ENCODE measurements around the gene VTI1A.

VTI1A gene

DNA sequence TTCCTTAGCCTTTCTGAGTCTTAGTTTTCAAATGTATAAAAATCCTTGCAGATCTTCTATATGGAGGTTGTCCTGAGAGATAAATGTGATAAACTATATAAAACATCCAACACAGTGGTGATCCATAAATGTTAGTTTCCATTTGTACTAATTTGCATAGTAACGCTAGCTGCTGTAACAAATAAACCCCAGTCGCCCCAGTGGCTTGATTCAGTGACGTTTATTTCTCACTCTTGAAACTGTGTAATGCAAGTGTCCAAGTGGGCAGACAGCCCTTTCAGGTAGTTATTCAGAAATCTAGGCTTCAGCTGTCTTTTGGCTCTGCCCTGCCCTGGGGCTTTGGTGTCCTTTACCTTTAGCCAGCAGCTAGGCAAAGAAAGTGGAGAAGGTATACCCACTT, 106.3 kb downstream of the VTI1A start:
- ChIA-PET CTCF (no interaction called here), POLR2A (no interaction called here)
- H3K27ac ChIP-seq (ENCODE audit: extremely low read depth, low read depth, low read length) = no peak overlapping the region
- TF ChIP-seq ZNF660 (tag by site-specific recombination; IDR thresholded peaks at IDR 0.05) (no peak), ZNF521 (tag by site-specific recombination; IDR thresholded peaks at IDR 0.05) (no peak)
- TF ChIP-seq, protein P1, sequence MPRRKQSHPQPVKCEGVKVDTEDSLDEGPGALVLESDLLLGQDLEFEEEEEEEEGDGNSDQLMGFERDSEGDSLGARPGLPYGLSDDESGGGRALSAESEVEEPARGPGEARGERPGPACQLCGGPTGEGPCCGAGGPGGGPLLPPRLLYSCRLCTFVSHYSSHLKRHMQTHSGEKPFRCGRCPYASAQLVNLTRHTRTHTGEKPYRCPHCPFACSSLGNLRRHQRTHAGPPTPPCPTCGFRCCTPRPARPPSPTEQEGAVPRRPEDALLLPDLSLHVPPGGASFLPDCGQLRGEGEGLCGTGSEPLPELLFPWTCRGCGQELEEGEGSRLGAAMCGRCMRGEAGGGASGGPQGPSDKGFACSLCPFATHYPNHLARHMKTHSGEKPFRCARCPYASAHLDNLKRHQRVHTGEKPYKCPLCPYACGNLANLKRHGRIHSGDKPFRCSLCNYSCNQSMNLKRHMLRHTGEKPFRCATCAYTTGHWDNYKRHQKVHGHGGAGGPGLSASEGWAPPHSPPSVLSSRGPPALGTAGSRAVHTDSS (tag by site-specific recombination; IDR thresholded peaks at IDR 0.05) = no peak
- H3K36me3 ChIP-seq (ENCODE audit: control insufficient read depth in 2 of 2, insufficient read depth in 1 of 2, low read length in 2 of 2) = no peaks in the 10 kb centered on the region
- H3K4me1 ChIP-seq (ENCODE audit: control insufficient read depth, insufficient read depth, low read length) = peaks cover 18% of the 10 kb centered on the region
- H3K9me3 ChIP-seq (ENCODE audit: control insufficient read depth, insufficient read depth, low read depth, low read length) = no peaks in the 10 kb centered on the region
- H3K4me3 ChIP-seq (ENCODE audit: low read depth, low read length) = no peak overlapping the region

DNA sequence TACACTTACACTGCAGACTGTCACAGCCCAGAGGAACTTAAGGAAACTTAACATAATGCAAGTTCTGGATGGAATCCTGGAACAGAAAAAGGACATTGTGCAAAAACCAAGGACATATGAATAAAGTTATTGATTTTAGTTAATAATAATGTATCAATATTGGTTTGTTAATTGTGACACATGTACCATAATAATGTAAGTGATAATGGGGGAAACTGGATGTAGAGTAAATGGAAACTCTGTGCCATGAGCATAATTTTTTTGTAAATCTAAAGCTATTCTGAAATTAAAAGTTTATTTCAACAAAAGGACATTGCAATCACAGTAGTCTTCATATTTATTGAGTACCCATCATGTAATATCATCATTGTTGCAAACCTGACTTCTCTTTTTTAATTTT, 107.2 kb downstream of the VTI1A start:
- ChIA-PET POLR2A (no interaction called here), CTCF (no interaction called here)
- Histone ChIP-seq H3K4me3 (ENCODE audit: low read depth, low read length) (no peak overlapping the region), H3K36me3 (ENCODE audit: control insufficient read depth in 2 of 2, insufficient read depth in 1 of 2, low read length in 2 of 2) (no peaks in the 10 kb centered on the region), H3K9me3 (ENCODE audit: control insufficient read depth, insufficient read depth, low read depth, low read length) (no peaks in the 10 kb centered on the region), H3K27ac (ENCODE audit: extremely low read depth, low read depth, low read length) (no peak overlapping the region), H3K4me1 (ENCODE audit: control insufficient read depth, insufficient read depth, low read length) (peaks cover 16% of the 10 kb centered on the region; the same call in 1 of the 2 replicates)
- TF ChIP-seq ZNF529 (tag by site-specific recombination; IDR thresholded peaks at IDR 0.05; ENCODE audit: insufficient replicate concordance) = peak; percentile 94
- TF ChIP-seq, protein P2, sequence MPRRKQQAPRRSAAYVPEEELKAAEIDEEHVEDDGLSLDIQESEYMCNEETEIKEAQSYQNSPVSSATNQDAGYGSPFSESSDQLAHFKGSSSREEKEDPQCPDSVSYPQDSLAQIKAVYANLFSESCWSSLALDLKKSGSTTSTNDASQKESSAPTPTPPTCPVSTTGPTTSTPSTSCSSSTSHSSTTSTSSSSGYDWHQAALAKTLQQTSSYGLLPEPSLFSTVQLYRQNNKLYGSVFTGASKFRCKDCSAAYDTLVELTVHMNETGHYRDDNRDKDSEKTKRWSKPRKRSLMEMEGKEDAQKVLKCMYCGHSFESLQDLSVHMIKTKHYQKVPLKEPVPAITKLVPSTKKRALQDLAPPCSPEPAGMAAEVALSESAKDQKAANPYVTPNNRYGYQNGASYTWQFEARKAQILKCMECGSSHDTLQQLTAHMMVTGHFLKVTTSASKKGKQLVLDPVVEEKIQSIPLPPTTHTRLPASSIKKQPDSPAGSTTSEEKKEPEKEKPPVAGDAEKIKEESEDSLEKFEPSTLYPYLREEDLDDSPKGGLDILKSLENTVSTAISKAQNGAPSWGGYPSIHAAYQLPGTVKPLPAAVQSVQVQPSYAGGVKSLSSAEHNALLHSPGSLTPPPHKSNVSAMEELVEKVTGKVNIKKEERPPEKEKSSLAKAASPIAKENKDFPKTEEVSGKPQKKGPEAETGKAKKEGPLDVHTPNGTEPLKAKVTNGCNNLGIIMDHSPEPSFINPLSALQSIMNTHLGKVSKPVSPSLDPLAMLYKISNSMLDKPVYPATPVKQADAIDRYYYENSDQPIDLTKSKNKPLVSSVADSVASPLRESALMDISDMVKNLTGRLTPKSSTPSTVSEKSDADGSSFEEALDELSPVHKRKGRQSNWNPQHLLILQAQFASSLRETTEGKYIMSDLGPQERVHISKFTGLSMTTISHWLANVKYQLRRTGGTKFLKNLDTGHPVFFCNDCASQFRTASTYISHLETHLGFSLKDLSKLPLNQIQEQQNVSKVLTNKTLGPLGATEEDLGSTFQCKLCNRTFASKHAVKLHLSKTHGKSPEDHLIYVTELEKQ (tag by site-specific recombination; IDR thresholded peaks at IDR 0.05; ENCODE audit: borderline replicate concordance) = no peak

DNA sequence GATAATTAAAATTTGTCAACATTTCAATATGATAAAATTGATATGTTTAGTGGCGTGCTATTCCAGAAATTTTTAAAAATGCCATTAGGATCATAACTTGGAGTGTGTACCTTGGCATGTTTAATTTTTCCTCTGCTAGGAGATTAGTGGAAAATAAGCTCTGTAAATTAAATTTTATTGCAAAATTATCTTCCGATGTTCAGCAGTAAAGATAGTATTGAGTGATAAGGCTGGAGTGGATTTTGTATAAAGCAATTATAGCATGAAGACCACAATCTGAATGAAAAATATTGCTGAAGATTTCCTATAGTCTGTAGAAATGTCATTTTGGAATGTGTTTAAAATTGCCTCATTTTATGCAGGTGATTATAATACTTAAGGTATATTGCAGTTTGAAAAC, 110.2 kb downstream of the VTI1A start:
- Histone ChIP-seq H3K27ac (ENCODE audit: extremely low read depth, low read depth, low read length) (no peak overlapping the region), H3K36me3 (ENCODE audit: control insufficient read depth in 2 of 2, insufficient read depth in 1 of 2, low read length in 2 of 2) (no peaks in the 10 kb centered on the region), H3K4me1 (ENCODE audit: control insufficient read depth, insufficient read depth, low read length) (peaks cover 16% of the 10 kb centered on the region; the same call in 1 of the 2 replicates), H3K9me3 (ENCODE audit: control insufficient read depth, insufficient read depth, low read depth, low read length) (no peaks in the 10 kb centered on the region), H3K4me3 (ENCODE audit: low read depth, low read length) (no peak overlapping the region)
- TF ChIP-seq SCRT2 (tag by site-specific recombination; IDR thresholded peaks at IDR 0.05) (no peak), WT1 (tag by site-specific recombination; IDR thresholded peaks at IDR 0.05) (no peak), ZNF302 (tag by site-specific recombination; IDR thresholded peaks at IDR 0.05; ENCODE audit: low read depth) (no peak)
- TF ChIP-seq, protein P3, sequence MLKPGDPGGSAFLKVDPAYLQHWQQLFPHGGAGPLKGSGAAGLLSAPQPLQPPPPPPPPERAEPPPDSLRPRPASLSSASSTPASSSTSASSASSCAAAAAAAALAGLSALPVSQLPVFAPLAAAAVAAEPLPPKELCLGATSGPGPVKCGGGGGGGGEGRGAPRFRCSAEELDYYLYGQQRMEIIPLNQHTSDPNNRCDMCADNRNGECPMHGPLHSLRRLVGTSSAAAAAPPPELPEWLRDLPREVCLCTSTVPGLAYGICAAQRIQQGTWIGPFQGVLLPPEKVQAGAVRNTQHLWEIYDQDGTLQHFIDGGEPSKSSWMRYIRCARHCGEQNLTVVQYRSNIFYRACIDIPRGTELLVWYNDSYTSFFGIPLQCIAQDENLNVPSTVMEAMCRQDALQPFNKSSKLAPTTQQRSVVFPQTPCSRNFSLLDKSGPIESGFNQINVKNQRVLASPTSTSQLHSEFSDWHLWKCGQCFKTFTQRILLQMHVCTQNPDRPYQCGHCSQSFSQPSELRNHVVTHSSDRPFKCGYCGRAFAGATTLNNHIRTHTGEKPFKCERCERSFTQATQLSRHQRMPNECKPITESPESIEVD (tag by site-specific recombination; IDR thresholded peaks at IDR 0.05) = peak; percentile 51
- CTCF ChIA-PET = interaction anchor here (0.6 to 1.2 kb wide), 2 partner anchors 11 to 1665 kb away, joined by 3 to 4 read pairs; no protein-coding TSS in a partner anchor
- POLR2A ChIA-PET = no interaction called here

DNA sequence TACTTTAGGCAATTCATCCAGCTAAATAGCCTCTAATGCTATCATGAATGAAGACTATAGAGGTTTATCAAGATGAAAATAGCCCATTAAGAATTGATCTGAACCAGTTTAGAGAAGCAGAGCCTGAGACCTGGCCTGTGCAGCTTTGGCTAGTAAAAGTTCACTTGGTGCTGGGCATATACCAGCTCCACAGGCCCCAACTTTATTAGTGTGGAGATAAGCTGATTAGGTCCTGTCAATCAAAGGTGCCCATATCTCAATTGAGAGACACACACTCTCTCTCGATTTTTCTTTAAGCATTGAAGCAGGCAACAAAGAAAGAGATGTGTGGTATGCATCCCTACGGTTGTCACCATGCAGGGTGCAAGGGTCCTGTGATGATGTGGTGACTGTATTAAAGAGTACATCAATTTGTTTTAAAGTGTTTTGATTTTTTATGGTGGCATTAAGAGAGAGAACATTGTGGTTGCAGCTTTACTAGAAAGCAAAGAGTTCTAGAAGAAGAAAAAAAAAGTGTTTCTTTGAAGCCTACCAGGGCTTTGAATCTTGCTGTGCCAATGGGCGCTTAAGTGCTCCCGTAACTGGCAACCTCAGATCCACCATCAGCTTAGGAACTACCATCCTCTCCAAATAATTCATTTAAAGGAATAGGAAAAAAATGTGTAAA, 111.6 kb downstream of the VTI1A start:
- TF ChIP-seq ZNF830 (tag by site-specific recombination; IDR thresholded peaks at IDR 0.05; ENCODE audit: low read depth) = no peak
- TF ChIP-seq, protein P4, sequence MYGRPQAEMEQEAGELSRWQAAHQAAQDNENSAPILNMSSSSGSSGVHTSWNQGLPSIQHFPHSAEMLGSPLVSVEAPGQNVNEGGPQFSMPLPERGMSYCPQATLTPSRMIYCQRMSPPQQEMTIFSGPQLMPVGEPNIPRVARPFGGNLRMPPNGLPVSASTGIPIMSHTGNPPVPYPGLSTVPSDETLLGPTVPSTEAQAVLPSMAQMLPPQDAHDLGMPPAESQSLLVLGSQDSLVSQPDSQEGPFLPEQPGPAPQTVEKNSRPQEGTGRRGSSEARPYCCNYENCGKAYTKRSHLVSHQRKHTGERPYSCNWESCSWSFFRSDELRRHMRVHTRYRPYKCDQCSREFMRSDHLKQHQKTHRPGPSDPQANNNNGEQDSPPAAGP (tag by site-specific recombination; IDR thresholded peaks at IDR 0.05) = no peak
- TF ChIP-seq, protein P5, sequence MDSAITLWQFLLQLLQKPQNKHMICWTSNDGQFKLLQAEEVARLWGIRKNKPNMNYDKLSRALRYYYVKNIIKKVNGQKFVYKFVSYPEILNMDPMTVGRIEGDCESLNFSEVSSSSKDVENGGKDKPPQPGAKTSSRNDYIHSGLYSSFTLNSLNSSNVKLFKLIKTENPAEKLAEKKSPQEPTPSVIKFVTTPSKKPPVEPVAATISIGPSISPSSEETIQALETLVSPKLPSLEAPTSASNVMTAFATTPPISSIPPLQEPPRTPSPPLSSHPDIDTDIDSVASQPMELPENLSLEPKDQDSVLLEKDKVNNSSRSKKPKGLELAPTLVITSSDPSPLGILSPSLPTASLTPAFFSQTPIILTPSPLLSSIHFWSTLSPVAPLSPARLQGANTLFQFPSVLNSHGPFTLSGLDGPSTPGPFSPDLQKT (IDR thresholded peaks at IDR 0.05; ENCODE audit: borderline replicate concordance, low read depth, low read length) = no peak
- TF ChIP-seq, protein P6, sequence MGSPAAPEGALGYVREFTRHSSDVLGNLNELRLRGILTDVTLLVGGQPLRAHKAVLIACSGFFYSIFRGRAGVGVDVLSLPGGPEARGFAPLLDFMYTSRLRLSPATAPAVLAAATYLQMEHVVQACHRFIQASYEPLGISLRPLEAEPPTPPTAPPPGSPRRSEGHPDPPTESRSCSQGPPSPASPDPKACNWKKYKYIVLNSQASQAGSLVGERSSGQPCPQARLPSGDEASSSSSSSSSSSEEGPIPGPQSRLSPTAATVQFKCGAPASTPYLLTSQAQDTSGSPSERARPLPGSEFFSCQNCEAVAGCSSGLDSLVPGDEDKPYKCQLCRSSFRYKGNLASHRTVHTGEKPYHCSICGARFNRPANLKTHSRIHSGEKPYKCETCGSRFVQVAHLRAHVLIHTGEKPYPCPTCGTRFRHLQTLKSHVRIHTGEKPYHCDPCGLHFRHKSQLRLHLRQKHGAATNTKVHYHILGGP (tag by site-specific recombination; IDR thresholded peaks at IDR 0.05) = peak; percentile 63; the same call in 1 of the 2 replicates
- CTCF ChIA-PET = interaction anchor here (0.6 to 1.1 kb wide), 3 partner anchors 14 to 226 kb away, joined by 3 to 4 read pairs (median 3); no protein-coding TSS in a partner anchor
- POLR2A ChIA-PET = no interaction called here
- no peak overlapping the region for H3K27ac ChIP-seq (ENCODE audit: extremely low read depth, low read depth, low read length)
- no peak overlapping the region for H3K4me3 ChIP-seq (ENCODE audit: low read depth, low read length)
- H3K4me1 ChIP-seq (ENCODE audit: control insufficient read depth, insufficient read depth, low read length) = peaks cover 21% of the 10 kb centered on the region
- H3K9me3 ChIP-seq (ENCODE audit: control insufficient read depth, insufficient read depth, low read depth, low read length) = no peaks in the 10 kb centered on the region
- H3K36me3 ChIP-seq (ENCODE audit: control insufficient read depth in 2 of 2, insufficient read depth in 1 of 2, low read length in 2 of 2) = no peaks in the 10 kb centered on the region
